LNCaP clone FGC (cell line): ENCODE results near the gene ABHD13.

Source experiments
- DNase-seq: peaks from one replicate; pipeline ENCODE4 v3.0.0-alpha.2; 2011; ENCODE audit warnings: low read depth
- H3K4me3 ChIP-seq: 2 replicates; pipeline ENCODE4 v1.5.1; 2011; ENCODE audit warnings: mild to moderate bottlenecking, low read depth, low read length, control low read depth
- TF ChIP-seq, protein P1 (sequence below): IDR thresholded peaks from 2 replicates; pipeline ENCODE4 v1.5.1; 2012; ENCODE audit warnings: mild to moderate bottlenecking; ENCODE audit not compliant: control insufficient read depth, insufficient read depth; ENCODE audit errors: extremely low read depth

The ABHD13 gene

GRCh38 chr13:108218044-108218974 lies at the start of gene ABHD13:
Gene ABHD13, plus strand, starts transcription at chr13:108218392. Its CDS starts 10,827 bp downstream, at chr13:108229219.
- TF ChIP-seq, protein P1, sequence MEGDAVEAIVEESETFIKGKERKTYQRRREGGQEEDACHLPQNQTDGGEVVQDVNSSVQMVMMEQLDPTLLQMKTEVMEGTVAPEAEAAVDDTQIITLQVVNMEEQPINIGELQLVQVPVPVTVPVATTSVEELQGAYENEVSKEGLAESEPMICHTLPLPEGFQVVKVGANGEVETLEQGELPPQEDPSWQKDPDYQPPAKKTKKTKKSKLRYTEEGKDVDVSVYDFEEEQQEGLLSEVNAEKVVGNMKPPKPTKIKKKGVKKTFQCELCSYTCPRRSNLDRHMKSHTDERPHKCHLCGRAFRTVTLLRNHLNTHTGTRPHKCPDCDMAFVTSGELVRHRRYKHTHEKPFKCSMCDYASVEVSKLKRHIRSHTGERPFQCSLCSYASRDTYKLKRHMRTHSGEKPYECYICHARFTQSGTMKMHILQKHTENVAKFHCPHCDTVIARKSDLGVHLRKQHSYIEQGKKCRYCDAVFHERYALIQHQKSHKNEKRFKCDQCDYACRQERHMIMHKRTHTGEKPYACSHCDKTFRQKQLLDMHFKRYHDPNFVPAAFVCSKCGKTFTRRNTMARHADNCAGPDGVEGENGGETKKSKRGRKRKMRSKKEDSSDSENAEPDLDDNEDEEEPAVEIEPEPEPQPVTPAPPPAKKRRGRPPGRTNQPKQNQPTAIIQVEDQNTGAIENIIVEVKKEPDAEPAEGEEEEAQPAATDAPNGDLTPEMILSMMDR: no peak

DNA sequence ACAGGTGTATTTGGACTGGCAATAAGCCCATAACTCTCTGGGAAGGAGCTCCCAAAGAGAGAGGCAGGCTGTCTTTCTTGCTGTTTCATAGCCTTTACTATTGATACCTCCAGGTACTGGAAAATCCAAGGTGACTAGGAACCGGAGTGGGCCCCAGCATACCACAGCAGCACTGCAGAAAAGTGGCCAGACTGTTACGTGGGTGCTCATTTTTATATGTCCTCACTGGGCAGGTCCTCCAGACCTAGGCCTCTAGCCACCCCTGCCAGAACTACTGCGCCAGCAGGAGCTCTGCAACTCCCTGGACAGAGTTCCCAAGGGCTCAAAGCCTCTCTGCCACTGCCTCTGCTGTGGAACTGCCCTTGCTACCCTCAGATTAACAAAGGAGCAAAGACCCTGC lies 49.3 kb upstream of the ABHD13 start:
- H3K4me3 ChIP-seq: no peak overlapping the region
- TF ChIP-seq, protein P1: no peak
- no peak for DNase-seq

More at GRCh38 chr13:108218044-108218974, at the start of gene ABHD13:
- H3K4me3 ChIP-seq: peak within 1 kb of the TSS; percentile 70
- peak; percentile 51 for DNase-seq

DNA sequence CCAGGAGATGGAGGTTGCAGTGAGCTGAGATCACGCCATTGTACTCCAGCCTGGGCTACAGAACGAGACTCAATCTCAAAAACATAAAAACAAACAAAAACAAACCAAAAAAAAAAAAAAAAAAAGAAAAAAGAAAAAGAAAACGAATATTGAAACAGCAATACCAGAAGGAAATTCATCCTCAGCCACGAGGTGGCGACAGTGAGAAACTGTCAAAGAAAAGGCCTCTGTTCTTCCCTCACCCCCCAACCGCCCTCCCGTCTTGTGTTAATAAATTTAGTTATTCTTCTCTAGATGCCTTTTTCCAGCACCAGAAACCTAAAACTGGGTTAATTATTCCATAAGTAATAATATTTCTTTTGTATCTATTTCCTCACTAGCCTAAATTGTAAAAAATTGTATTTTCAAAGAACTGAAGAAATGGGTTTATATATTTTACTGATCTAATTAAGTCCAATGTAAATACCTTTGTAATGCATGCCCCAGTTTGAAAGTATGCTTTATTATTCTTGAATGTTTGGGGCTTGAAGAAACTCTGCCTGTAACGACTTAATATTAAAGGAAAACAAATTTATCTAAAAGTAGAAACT lies 41.4 kb upstream of the ABHD13 start:
- no peak for DNase-seq
- TF ChIP-seq, protein P1: peak; percentile 55
- H3K4me3 ChIP-seq: no peak overlapping the region

- no peak overlapping the region for H3K4me3 ChIP-seq
- DNase-seq: no peak
- TF ChIP-seq, protein P1: no peak
Measured at GRCh38 chr13:108178078-108178477, 40.1 kb upstream of the ABHD13 start.

DNA sequence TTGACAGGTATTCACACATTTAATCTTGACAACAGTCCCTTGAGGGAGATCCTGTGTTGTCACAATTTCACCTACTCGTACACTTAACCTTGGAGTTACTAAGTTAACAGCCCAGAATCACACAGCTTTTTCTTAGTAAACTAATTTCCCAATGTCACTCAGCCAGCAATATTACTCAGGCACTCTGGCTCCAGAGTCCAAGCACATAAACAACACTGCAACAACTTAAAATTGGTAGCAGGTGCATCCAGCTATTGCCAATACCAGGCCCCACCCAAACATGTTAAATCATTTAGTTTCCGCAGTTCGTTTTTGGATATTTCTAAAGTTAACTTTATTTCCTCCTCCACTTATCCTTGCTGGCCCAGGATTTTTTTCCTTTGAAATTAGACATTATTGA lies 35.5 kb upstream of the ABHD13 start:
- TF ChIP-seq, protein P1: no peak

DNA sequence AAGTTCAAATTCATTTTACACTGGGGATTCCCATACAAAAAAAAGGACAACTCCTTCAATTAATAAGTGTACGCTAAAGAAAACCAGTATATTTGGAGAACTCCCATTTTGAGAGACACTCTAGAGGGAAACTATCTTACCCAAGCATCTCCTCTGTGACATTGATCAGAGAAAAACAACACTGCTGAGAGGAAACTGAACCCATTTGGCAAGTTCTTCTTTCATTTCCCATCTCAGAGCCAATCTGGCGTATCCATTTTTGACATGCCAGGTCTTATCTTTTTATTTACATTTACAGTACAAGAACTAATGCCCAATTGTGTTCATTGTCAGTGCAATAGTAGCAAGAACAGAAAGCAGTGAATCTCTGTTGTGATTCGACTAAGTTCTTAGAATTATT lies 33.0 kb upstream of the ABHD13 start:
- no peak overlapping the region for H3K4me3 ChIP-seq
- DNase-seq: no peak
- TF ChIP-seq, protein P1: no peak

More for the DNA sequence above, 35.5 kb upstream of the ABHD13 start:
- H3K4me3 ChIP-seq: no peak overlapping the region
- no peak for DNase-seq
